NCI-H2227 treated with DMSO at 0.1 percent for 48 hours (cell line): ENCODE data around the gene PHGDH.

Experiments used
- DNase-seq: peaks from one replicate; lab custom pipeline; 2025; lab: John Stamatoyannopoulos, UW

Gene PHGDH

GRCh38 chr1:119732465-119733168 lies 20.9 kb downstream of the PHGDH start:
- no peak for DNase-seq

DNA sequence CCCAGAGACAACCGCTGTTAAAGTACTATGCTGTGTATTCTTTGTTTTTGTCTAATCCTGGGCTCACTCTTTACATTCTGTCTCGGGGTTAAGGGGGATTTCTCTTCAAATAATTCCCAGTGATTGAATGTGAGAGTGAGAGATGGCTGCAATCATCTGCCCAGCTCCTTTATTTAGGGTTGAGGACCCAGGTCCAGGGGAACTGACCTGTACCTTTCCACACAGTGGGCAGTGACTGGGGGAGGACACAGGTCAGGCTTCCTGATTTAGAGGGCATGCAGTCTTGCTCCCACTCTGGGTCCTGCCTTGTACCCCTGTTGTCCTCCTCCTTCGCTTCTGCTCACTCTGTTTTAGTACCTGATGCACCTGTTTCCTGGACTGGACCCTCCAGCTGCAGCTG lies 22.0 kb downstream of the PHGDH start:
- DNase-seq: no peak

DNA sequence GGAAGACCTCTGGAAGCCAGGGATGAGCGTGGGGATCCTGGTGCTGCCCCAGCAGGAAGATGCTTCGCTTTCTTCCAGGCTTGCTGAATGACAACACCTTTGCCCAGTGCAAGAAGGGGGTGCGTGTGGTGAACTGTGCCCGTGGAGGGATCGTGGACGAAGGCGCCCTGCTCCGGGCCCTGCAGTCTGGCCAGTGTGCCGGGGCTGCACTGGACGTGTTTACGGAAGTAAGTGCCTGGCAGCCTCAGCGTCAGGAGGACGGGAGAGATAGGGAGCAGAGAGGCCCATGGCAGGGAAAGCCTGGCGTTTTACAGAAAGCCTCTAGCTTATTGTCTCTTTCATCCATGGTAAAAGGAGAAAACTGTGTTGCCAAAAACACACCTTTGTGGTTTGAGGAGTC lies 23.5 kb downstream of the PHGDH start:
- DNase-seq: no peak

DNA sequence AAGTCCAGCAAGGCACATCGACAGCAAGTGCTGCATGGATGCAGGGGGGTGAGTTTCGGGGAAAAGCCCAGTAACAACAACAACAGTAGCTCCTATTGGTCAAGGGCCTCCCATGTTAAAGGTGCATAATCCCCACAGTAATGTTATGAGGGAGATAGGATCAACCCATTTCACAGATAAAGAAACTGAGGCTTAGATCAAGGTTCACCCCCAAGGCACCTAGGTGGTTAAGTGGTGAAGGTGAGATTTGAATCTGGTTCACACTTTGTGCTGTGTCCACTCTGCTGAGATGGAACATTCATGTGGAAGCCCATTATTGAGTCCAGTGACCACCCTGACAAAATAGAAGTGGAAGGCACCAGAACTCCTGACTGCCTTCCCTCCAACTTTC lies 24.9 kb downstream of the PHGDH start:
- no peak for DNase-seq

DNA sequence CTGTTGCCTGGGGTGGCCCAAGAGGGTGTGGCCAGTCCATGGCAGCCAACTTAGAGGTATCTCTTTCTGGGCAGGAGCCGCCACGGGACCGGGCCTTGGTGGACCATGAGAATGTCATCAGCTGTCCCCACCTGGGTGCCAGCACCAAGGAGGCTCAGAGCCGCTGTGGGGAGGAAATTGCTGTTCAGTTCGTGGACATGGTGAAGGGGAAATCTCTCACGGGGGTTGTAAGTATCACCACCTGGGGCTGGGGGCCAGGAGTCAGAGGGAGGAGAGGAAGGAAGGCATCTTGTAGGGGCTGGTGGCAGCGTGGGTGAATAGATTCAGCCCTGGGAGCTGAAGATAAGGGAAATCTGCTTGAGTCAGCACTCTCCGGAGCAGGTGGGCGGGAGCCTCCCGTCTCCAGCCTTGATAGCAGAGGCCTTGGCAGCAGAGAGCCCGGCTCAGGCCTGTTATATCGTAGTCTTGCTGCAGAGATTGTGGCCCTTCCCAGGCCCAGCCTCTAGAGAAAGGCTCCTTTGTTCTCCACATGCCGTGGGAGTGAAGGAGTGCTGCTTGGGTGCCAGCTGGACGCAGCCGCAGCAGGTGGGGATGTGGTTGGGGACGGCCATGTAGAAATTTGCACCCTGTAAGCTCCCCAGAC lies 25.4 kb downstream of the PHGDH start:
- no peak for DNase-seq

GRCh38 chr1:119738100-119738720 lies 26.5 kb downstream of the PHGDH start:
- DNase-seq: no peak

- no peak for DNase-seq
These were observed 27.4 kb downstream of the PHGDH start for GRCh38 chr1:119739150-119739549.

DNA sequence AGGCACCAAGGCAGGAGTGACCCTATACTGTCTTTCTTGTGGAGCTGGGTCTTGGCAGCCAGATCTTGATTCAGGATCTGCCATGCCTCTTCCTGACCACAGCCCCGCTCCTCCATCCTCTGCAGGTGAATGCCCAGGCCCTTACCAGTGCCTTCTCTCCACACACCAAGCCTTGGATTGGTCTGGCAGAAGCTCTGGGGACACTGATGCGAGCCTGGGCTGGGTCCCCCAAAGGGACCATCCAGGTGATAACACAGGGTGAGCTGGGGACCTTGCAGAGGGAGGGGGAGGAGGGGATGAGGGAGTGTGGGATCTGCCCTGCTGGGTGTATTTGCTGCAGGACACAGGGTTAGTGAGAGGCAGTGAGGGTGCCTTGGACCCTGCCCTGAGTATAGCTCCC lies 28.5 kb downstream of the PHGDH start:
- DNase-seq: no peak

GRCh38 chr1:119740896-119741780 lies 29.4 kb downstream of the PHGDH start:
- DNase-seq: no peak

GRCh38 chr1:119742202-119742601 lies 30.5 kb downstream of the PHGDH start:
- DNase-seq: no peak

DNA sequence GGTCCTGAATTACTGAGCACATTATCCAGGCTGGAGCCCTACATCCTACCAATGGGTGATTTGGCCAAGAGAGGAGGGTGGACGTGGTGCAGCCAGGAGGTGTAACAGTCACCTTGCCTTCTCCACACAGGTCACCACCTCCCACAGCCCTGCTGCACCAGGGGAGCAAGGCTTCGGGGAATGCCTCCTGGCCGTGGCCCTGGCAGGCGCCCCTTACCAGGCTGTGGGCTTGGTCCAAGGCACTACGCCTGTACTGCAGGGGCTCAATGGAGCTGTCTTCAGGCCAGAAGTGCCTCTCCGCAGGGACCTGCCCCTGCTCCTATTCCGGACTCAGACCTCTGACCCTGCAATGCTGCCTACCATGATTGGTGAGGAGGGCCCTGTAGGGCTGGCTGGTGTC lies 30.9 kb downstream of the PHGDH start:
- no peak for DNase-seq

GRCh38 chr1:119743308-119743707 lies 31.6 kb downstream of the PHGDH start:
- DNase-seq: no peak

- peak; percentile 68 for DNase-seq
These were observed 32.3 kb downstream of the PHGDH start for GRCh38 chr1:119743776-119744597.

- no peak for DNase-seq
These were observed 32.8 kb downstream of the PHGDH start for GRCh38 chr1:119744598-119744942.

GRCh38 chr1:119745034-119745433 lies 33.3 kb downstream of the PHGDH start:
- no peak for DNase-seq

- no peak for DNase-seq
These were observed 35.7 kb downstream of the PHGDH start for GRCh38 chr1:119747451-119747850.

- no peak for DNase-seq
These were observed 36.3 kb downstream of the PHGDH start for GRCh38 chr1:119748040-119748439.

DNA sequence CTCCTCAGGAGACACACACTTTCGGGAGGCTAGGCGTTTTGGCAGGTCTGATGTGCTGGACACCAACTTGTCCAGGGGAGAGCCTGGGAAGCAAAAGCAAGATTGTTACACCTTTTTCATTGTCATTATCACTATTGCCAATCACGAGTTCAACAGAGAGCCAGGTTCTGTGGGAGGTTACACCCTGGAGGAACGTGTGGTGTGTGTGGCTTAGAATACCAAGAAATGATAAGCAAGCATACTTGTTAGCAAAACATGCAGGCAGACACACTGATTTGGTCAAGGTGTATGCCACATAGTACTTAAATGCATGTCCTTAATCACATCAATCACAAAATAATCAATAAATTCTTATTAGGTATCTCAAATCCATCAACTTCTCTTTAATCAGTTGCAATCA lies 40.9 kb downstream of the PHGDH start:
- DNase-seq: no peak

DNA sequence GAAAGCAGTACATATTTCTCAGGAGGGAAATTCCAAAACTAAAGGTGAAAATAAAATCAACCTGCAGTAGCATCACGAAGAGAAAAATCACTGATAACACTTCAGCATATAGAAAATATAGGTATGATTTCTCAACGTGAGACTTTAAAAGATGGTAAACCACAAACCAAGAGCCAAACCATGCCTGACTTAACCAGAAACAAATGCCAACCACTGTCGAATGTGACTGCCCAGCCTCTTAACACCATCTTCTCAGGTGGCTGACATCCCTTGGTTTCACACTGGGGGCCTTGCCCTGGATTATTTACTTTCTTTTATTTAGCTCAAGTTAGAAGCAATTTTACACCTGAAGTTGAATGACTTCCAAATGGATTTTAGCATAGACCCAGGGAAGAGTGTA lies 46.9 kb downstream of the PHGDH start:
- DNase-seq: no peak

GRCh38 chr1:119762409-119762808 lies 50.7 kb downstream of the PHGDH start:
- DNase-seq: no peak

DNA sequence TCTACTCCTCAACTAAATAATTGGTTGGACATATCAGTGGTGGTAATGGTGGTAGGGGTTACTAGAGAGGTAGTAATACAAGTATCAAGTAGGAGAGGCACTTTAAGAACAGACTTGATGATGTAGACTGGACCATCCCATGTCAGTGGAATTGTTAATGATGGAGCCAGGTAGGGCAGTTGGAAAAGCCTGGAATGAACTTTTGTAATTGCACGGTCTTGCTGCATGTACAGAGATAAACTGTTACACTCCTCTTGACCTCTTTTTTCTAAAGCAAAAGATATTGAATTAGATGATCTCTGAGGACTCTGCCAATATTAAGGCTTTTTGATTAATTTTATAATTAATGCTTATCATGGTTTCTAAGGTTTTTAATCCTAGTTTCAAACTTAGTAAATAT lies 51.2 kb downstream of the PHGDH start:
- DNase-seq: no peak

DNA sequence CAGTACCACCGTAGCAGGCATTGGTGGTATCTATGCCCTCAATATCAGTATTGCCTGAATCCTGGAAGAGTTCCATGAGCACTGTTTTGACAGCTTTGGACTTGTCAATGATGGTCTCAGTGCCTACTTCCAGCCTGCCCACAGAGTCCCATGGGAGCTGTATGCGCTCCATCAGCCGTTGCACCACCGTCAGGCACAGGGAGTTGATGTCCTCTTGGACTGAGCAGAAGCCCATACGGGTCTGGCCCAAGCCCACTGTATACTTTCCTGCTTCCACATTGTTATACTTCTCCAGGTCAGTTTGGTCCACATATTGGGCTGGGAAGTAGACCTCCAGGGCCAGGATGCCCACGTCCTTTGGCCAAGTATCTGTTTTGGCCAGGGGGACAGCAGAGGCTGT lies 52.5 kb downstream of the PHGDH start:
- no peak for DNase-seq
